GM19099 (cell line): ENCODE data around the gene CXCR5.

ENCODE experiments used
- POLR2A ChIP-seq: IDR thresholded peaks from 3 replicates; pipeline ENCODE4 v1.6.1; 2011; ENCODE audit warnings: low read depth; ENCODE audit not compliant: insufficient read length; ENCODE audit errors: extremely low read depth

CXCR5 gene

GRCh38 chr11:118939953-118940598 lies 56.4 kb downstream of the CXCR5 start:
- no peak for TF ChIP-seq POLR2A

GRCh38 chr11:118947091-118947490 lies 63.4 kb downstream of the CXCR5 start:
- no peak for TF ChIP-seq POLR2A
